Cardiac fibroblast (primary cell): ENCODE measurements around the gene RIPOR1.
A peak's percentile ranks its signal among the peaks of the same experiment; 100 is the strongest.

Source experiments
- DNase-seq, 2 donors: peaks; one replicate each; pipeline versions ENCODE4 v3.0.0 to v3.0.0-alpha.2; 2010; ENCODE audit warnings: low read depth in 2 of 2
- H3K4me3 ChIP-seq, 2 donors: replicated peaks in 1 of 2; 1 replicate in 1 of 2; 2 replicates in 1 of 2; pipeline ENCODE4 v1.5.1; 2011; ENCODE audit warnings: low read depth in 2 of 2, low read length in 2 of 2, mild to moderate bottlenecking in 2 of 2, moderate library complexity in 1 of 2
- TF ChIP-seq, protein P1 (sequence below): IDR thresholded peaks from one replicate; pipeline ENCODE4 v1.5.1; 2011; ENCODE audit warnings: low read depth, mild to moderate bottlenecking, low read length, inconsistent platforms

Gene RIPOR1

GRCh38 chr16:67534431-67534830 is 5.8 kb downstream of the RIPOR1 start:
- no peak overlapping the region for H3K4me3 ChIP-seq
- TF ChIP-seq, protein P1, sequence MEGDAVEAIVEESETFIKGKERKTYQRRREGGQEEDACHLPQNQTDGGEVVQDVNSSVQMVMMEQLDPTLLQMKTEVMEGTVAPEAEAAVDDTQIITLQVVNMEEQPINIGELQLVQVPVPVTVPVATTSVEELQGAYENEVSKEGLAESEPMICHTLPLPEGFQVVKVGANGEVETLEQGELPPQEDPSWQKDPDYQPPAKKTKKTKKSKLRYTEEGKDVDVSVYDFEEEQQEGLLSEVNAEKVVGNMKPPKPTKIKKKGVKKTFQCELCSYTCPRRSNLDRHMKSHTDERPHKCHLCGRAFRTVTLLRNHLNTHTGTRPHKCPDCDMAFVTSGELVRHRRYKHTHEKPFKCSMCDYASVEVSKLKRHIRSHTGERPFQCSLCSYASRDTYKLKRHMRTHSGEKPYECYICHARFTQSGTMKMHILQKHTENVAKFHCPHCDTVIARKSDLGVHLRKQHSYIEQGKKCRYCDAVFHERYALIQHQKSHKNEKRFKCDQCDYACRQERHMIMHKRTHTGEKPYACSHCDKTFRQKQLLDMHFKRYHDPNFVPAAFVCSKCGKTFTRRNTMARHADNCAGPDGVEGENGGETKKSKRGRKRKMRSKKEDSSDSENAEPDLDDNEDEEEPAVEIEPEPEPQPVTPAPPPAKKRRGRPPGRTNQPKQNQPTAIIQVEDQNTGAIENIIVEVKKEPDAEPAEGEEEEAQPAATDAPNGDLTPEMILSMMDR, result no peak
- no peak for DNase-seq

DNA sequence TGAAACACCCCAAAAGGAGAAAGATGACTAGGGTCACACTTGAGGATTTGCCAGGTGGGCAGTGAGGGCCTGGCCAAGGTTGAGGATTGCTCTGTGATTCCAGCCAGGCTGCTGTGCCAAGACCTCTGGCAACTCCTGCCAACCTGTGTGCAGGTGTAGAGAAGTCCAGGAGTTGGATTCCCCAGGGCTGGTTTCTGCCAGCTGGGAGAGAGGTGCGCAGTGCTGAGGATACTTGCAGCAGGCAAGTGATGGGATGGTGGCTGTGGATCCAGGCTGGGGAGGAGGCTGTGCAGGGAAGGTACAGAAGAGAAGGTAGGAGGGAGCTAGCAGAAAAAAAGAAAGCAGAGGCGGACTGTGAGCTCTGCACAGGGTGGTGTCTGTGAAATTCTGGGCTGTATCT is 6.6 kb downstream of the RIPOR1 start:
- no peak for DNase-seq
- TF ChIP-seq, protein P1, result no peak
- H3K4me3 ChIP-seq, result no peak overlapping the region

DNA sequence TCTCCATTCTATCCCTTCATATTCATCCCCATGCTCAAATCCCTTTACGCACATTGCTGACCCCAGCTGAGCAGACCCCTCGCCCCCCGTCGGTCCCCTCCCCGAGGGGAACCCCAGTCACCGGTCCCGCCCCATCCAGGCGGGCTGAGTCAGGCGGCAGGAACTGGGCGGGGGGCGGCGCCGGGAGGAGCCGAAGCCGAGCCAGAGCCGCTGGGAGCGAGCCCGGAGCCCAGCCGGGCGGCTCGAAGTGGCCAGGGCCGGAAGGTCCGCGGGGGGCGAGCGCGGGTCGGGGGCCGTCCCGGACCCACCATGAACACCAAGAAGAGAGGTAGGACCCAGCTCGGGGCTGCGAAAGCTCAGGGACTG is 8.6 kb downstream of the RIPOR1 start:
- peak overlapping the region; percentile 72 to 79 for H3K4me3 ChIP-seq
- DNase-seq, result peak; percentile 51 to 71
- TF ChIP-seq, protein P1, result no peak

DNA sequence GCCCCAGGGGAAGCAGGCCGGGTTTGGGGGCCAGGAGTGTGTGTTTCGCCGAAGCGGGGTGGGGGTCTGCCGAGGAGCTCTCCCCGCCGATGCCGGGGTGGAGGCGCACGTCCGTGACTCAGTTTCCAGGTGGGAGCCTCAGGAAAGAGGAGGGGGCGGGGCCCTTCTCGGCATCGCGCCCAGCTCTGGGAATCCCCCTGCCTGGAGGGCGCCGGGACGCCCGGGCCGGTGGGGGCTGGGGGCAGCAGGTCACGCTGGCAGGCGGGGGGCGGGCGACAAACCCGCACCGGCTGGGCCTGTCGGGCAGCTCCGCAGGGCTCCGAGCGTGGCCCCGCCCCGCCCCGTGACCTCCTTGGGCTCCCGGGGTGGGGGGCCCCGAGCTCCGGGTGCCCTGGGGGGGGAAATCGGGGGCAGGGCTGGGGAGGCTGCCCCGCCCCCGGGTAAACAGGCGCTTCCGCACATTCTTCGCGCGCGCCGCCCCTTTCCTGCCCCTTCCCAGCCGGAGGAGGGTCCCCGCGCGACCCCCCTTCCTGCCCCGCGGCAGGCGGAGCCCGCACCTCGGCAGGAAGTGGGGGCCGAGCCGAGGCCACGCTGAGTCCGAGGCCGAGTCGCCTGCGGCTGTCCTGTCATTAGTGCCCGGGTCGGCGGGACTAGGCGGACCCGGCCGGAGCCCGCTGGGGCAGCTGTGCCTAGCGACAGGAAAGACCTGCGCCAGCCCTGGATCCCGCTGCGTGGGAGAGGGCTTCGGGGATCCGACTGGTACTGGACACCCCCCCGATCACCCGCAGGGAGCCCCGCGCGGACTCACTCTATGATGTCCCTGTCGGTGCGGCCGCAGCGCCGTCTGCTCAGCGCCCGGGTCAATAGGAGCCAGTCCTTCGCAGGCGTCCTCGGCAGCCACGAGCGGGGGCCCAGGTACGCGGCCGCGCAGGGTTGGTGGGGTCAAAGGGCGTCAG is 9.3 kb downstream of the RIPOR1 start:
- DNase-seq, result peak in 1 of 2 donors; percentile 67
- TF ChIP-seq, protein P1, result no peak

DNA sequence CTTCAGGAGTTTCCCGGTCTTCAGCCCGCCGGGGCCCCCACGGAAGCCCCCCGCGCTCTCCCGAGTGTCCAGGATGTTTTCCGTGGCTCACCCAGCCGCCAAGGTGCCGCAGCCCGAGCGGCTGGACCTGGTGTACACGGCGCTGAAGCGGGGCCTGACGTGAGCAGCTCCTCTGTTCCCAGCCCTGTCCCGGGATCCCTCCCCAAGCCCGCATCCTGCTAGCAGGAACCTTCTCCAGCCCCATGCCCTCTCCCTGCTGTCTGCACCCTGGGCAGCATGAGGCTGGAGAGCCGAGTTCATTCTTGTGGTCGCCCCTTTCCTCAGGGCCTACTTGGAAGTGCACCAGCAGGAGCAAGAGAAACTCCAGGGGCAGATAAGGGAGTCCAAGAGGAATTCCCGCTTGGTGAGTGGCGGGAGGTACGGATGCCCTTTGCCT is 10.1 kb downstream of the RIPOR1 start:
- TF ChIP-seq, protein P1, result no peak
- H3K4me3 ChIP-seq, result peak overlapping the region; percentile 72 to 79
- DNase-seq, result peak in 1 of 2 donors; percentile 82

More for the DNA sequence above, 9.3 kb downstream of the RIPOR1 start:
- H3K4me3 ChIP-seq, result peak overlapping the region; percentile 72 to 79

- H3K4me3 ChIP-seq, result no peak overlapping the region
- no peak for DNase-seq
- TF ChIP-seq, protein P1, result no peak
Observed at GRCh38 chr16:67539271-67539670, 10.6 kb downstream of the RIPOR1 start.
